Esophagus muscularis mucosa (tissue), 4 donors: Measurements from ENCODE around the gene CUX1.

ENCODE experiments used
- CTCF ChIP-seq, 3 experiments: fragments of 200-600 bp in 2 of 3; fragments of 450-650 bp in 1 of 3; sonication (generic) in 2 of 3; IDR thresholded peaks; one replicate each; pipeline ENCODE4 v1.5.1; 2017 to 2019; ENCODE audit warnings: antibody characterized with exemption in 3 of 3, mild to moderate bottlenecking in 2 of 3, moderate library complexity in 1 of 3
- EP300 ChIP-seq: sonication (generic); formaldehyde crosslinking; IDR thresholded peaks from one replicate; pipeline ENCODE4 v1.6.1; 2017; ENCODE audit warnings: antibody characterized with exemption
- POLR2AphosphoS5 ChIP-seq, 2 donors: sonication (generic); formaldehyde crosslinking; IDR thresholded peaks; one replicate each; pipeline ENCODE4 v1.6.1; 2017; ENCODE audit warnings: antibody characterized with exemption in 2 of 2

GRCh38 chr7:102169651-102170392 is 352.4 kb downstream of the CUX1 start:
- no peak for TF ChIP-seq EP300
- TF ChIP-seq CTCF (IDR thresholded peaks at IDR 0.05), result no peak
- TF ChIP-seq POLR2AphosphoS5 (IDR thresholded peaks at IDR 0.05), result no peak
